Amniotic stem cell (primary cell): ENCODE measurements around the gene PRUNE1.

Experiments used
- DNase-seq: peaks from one replicate; lab custom pipeline; 2025; lab: John Stamatoyannopoulos, UW

PRUNE1 gene

GRCh38 chr1:151008244-151009205, at the start of gene PRUNE1:
Gene PRUNE1, plus strand, starts transcription at chr1:151008449. Its CDS starts 184 bp downstream, at chr1:151008633.
- DNase-seq = peak; percentile 89

DNA sequence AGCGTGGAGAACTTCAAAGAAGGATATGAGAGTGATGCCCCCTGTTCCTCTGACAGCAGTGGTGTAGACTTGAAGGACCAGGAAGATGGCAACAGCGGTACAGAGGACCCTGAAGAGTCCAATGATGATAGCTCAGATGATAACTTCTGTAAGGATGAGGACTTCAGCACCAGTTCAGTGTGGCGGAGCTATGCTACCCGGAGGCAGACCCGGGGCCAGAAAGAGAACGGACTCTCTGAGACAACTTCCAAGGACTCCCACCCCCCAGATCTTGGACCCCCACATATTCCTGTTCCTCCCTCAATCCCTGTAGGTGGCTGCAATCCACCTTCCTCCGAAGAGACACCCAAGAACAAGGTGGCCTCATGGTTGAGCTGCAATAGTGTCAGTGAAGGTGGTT, 47.6 kb upstream of the PRUNE1 start:
- DNase-seq = no peak

- no peak for DNase-seq
These were observed 46.5 kb upstream of the PRUNE1 start for GRCh38 chr1:150961756-150962155.

GRCh38 chr1:150963321-150964163, 44.7 kb upstream of the PRUNE1 start:
- DNase-seq = no peak

DNA sequence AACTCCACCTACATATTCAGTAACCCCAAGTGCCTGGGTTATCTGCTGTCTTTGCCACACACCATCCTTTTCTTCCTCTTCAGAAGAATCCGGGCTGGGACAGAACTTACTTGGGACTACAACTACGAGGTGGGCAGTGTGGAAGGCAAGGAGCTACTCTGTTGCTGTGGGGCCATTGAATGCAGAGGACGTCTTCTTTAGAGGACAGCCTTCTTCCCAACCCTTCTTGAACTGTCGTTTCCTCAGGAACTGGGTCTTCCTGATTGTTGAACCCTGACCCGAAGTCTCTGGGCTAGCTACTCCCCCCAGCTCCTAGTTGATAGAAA, 44.1 kb upstream of the PRUNE1 start:
- no peak for DNase-seq

GRCh38 chr1:150965605-150966004, 42.6 kb upstream of the PRUNE1 start:
- no peak for DNase-seq

DNA sequence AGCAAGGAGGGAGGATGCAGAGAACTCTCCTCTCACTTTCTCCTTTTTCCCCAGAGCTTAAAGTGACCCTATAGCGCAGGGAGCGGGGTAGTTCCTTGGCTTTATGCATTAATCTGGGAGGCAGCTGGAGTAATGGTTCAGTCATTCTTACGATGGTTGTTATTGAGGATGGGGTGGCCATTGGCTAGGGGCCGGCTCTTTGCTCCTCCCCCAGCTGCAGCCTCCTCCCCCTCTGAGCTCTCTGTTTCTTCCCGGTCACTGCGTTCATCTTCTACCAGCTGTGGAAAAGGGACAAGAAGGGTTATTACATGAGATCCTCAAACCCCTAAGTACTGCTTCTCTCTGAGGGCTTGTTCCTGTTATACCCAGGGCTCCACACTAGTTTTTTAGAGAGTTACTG, 42.2 kb upstream of the PRUNE1 start:
- no peak for DNase-seq

- DNase-seq = no peak
These were observed 40.3 kb upstream of the PRUNE1 start for GRCh38 chr1:150967936-150968335.

DNA sequence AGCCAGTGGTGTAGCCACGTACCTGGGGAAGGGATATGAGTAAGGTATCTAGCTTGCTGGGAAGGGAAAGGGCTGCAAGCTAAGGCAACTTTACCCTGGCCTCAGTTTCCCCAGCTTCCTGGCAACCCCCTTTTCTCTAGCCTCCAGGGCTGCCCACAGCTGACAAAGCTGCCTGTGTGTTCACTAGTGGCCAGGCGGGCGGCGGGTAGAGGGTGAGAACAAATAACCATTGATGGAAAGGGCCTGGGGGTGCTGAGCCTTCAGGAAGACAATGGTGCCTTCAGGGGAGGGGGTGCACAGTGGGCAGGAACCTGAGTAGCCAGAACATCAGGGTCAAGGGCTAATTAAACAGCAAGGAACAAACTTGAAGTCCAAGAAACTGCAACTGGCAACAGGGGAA, 39.8 kb upstream of the PRUNE1 start:
- no peak for DNase-seq

GRCh38 chr1:150969626-150970025, 38.6 kb upstream of the PRUNE1 start:
- no peak for DNase-seq

DNA sequence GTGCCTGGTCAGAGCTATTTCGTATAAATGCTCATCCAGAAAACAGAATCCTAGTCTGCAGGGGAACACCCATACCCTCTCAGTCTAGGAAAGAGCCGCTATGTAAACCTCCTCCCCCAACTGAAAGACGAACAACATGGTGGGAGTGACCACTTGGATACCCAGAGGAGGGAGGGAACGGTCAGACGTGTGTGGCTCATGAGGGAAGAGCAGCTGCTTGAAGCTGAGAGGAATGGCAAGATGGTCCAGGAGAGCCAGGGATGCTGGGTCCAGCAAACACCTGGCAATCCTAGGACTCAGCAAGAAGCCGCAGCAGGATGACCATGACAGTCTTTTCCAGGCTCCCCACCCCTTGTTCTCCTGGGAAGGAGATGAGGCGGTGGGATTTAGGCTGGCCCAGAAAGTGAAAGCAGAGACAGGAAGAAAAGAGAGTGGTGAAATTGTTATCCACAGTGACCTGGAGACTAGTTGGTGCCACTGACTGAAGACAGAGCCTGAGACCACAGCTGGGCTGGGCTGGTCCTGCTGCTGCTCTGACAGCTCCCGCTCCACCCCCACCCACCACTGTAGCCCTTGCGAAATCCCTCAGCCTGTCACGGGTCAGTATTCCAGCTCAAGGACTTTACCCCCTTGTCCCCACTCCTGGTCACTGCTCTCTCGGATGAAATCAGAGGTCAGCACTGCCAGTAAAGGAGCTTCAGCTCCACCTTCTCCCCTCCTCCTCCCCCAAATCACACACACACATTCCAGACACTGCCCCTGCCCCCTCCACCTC, 37.3 kb upstream of the PRUNE1 start:
- no peak for DNase-seq

DNA sequence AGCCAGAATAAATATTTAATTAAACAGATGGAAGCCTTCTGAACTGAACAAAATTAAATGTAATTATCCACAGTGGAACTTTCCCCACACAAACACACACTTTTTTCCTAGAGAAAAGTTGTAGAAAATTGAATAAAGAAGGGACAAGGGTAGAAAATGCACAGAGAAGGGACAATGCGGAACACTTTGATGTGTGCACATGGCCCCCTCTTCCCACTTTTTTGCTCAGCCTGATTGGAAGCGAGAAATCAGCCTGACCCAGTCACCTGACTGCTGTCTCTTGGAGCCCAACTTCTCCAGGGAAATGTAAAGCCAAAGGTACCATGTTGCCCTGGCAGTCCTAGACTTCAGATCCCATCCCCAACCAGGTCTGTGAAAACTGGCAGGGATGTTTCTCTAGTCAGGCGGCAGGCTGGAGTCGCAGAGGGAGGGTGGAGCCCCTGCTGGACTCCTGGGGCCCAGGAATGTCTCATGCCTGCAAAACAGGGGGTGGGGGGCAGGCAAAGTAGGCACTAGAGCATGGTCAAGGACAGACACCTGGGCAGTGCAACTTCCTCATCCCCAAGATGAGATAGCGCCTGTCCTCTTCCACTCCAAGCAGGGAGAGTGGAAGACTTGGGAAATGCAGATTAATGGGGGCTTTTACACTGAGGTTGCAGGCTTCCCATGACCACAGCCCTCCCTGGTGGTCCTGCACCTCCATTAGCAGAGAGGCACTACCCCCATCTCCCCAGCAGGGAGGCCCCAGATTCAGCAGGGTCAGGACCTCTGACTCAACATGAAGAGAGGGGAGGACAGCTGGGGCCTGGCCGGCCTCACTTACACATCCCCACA, 36.4 kb upstream of the PRUNE1 start:
- no peak for DNase-seq

- DNase-seq = no peak
These were observed 35.8 kb upstream of the PRUNE1 start for GRCh38 chr1:150972417-150972940.

DNA sequence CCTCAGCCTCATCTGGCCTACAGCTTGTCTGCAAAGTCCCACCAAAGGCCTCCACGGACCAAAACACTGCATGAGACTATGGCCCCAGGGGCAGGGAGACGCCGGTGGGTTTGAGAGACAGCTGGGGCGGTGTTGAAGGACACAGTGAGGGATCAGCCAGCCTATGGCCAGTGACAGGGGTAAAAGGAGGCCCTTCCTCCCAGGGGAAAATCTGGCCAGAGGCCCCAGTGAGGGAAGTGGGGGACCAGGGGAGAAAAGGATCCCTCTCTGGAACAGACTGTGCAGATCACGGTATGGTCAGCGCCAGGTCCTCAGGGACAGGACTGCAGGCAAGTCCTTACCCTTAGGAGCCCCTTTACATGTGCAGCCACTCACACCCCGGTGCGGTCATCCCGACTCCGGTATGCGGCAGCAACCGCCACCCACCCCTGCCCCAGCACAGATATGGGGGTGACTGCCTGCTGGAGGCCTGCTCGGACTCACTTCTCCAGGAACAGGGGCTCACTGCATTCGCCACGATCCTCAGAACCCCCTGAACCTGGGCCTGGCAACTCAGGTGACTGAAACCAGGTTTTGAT, 34.9 kb upstream of the PRUNE1 start:
- no peak for DNase-seq

DNA sequence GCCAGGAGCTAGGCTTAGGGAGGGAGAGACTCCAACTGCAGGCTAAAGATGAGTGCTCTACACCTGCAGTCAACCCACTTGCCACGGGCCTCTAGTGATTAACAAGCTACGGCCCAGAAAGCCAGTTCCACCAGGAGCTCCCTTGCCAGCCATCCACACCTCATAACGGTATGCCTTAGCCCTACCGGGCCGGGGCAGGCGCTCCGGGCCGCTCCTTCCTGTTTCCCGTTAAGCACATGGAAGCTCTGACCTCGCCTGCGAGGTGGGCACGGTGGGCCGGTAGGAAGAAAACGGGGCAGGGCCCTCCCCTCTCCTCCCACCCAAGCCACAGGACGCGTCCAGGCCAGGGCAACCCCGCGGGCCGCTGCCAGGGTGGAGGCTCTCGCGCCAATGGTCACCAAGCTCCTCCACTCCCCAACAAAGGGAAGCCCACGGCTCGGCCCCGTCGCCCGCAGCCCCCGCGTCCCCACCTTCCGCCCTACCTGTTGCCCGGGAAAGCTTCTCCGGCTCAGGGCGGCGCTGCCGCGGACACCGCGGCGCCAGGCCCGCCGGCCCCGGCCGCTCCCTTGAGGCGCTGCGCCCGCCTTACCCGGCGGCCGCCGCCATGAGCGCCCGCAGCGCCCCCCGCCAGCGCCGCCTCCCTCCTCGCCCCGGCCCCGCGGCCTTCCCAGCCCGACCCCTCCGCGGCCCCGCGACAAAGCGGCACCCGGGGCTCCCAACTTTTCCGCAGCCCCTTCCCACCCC, 34.2 kb upstream of the PRUNE1 start:
- no peak for DNase-seq

DNA sequence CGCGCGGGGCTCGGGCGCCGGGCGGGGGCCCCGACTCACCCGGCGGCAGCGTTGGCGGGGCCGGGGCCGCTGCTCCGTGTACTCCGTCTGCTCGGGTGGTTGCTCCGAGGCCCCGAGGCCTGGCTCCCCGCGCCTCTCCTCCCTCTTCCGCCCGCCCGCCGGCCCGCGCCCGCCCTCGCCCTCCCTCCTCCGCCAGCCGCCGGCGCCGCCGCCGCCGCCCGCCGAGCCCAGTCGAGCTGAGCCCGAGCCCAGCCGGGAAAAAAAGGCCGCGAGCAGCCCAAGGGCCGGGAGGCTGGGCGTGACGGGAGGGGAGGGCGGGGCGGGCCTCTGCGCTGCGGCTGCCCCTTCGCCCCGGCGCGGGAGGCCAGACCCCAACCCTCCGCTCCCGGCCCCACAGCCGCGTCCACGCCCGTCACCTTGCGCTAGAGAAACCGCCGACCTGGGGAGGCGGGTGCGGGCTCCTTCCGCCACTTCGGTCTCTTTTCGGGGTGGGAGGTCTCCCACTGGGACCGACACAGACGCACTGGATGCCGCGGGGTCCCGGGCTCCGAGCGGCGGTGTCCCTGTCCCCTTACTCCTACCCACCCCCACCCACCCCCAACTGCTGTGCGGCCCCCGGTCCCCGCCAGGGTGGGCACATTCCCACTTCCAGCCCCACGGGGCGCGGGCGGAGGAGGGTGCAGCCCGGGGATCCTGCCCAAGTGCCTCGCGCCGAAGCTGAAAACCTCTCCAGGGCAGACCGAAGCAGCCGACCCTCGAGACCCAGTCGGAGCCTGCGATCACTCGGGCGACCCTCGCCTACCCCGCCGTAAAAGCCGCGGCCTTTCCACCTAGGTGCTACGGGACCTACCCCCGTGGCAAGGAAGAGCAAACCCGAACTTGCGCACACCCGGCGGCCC, 33.4 kb upstream of the PRUNE1 start, which contains the start of gene CERS2:
TSS of gene CERS2 (minus strand) at position 256 of the 899 bp plus-strand sequence. CDS start 5,745 bp downstream, outside the sequence.
- peak; percentile 56 for DNase-seq

DNA sequence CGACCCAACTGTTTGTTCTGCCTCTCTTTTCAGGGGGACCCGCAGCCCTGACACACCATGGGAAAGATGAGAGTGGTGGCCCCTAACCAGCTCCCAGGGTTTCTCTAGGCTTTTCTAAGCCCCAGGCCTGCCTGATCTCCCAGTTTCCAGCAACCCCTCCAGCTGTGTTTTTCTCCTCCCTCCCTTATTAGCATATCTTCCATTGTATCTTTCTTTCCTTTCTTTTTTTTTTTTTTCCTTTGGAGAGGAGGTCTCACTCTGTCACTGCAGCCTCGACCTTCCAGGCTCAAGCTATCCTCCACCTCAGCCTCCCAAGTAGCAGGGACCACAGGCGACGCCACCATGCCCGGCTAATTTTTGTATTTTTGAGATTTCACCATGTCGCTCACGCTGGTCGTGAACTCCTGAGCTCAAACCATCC, 31.8 kb upstream of the PRUNE1 start:
- DNase-seq = no peak

GRCh38 chr1:150976879-150977694, 31.2 kb upstream of the PRUNE1 start:
- DNase-seq = peak; percentile 21
